ENCODE data around the gene ASGR1. TPM values are rescaled to one million over a fixed set of nuclear protein-coding genes. Genes with fewer than 3 reads are reported as not detected.
"Not testable (repeated sequence)": the region's sequence is repeated elsewhere in the genome, so short reads cannot be mapped to it uniquely, and the experiment has no call there.

ASGR1 gene
- total and polyA plus RNA-seq, 4 donors: 127 to 728 (median 471) TPM

GRCh38 chr17:7129311-7129710 lies 49.9 kb downstream of the ASGR1 start:
- H3K27ac ChIP-seq (ENCODE audit: low read depth in 1 of 2, low read length in 2 of 2): no peak overlapping the region
- H3K9ac ChIP-seq (ENCODE audit: low read depth in 1 of 2, low read length in 2 of 2): no peak overlapping the region
- peaks cover 0 to 3% (median 0%) of the 10 kb centered on the region in 4 donors for H3K36me3 ChIP-seq (ENCODE audit: control insufficient read depth in 4 of 4, insufficient read depth in 3 of 4, low read depth in 1 of 4, low read length in 3 of 4)
- no peak for DNase-seq (ENCODE audit: low spot score)
- no peaks in the 10 kb centered on the region for H3K27me3 ChIP-seq (ENCODE audit: control insufficient read depth in 4 of 4, insufficient read depth in 4 of 4, low read length in 3 of 4)
- H3K4me3 ChIP-seq (ENCODE audit: low read depth in 1 of 3, low read length in 3 of 3): no peak overlapping the region
- H3K9me3 ChIP-seq (ENCODE audit: control insufficient read depth in 4 of 4, low read length in 3 of 4): no peaks in the 10 kb centered on the region
- TF ChIP-seq, protein P1, sequence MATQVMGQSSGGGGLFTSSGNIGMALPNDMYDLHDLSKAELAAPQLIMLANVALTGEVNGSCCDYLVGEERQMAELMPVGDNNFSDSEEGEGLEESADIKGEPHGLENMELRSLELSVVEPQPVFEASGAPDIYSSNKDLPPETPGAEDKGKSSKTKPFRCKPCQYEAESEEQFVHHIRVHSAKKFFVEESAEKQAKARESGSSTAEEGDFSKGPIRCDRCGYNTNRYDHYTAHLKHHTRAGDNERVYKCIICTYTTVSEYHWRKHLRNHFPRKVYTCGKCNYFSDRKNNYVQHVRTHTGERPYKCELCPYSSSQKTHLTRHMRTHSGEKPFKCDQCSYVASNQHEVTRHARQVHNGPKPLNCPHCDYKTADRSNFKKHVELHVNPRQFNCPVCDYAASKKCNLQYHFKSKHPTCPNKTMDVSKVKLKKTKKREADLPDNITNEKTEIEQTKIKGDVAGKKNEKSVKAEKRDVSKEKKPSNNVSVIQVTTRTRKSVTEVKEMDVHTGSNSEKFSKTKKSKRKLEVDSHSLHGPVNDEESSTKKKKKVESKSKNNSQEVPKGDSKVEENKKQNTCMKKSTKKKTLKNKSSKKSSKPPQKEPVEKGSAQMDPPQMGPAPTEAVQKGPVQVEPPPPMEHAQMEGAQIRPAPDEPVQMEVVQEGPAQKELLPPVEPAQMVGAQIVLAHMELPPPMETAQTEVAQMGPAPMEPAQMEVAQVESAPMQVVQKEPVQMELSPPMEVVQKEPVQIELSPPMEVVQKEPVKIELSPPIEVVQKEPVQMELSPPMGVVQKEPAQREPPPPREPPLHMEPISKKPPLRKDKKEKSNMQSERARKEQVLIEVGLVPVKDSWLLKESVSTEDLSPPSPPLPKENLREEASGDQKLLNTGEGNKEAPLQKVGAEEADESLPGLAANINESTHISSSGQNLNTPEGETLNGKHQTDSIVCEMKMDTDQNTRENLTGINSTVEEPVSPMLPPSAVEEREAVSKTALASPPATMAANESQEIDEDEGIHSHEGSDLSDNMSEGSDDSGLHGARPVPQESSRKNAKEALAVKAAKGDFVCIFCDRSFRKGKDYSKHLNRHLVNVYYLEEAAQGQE (IDR thresholded peaks at IDR 0.05): no peak
- TF ChIP-seq SP1 (IDR thresholded peaks at IDR 0.05) (no peak), ATF3 (IDR thresholded peaks at IDR 0.05) (no peak)
- peaks cover 5 to 18% (median 15%) of the 10 kb centered on the region in 4 donors for H3K4me1 ChIP-seq (ENCODE audit: control insufficient read depth in 4 of 4, insufficient read depth in 4 of 4, low read length in 3 of 4)
- WGBS: 95% methylated on average over 8 of the region's 8 CpGs

DNA sequence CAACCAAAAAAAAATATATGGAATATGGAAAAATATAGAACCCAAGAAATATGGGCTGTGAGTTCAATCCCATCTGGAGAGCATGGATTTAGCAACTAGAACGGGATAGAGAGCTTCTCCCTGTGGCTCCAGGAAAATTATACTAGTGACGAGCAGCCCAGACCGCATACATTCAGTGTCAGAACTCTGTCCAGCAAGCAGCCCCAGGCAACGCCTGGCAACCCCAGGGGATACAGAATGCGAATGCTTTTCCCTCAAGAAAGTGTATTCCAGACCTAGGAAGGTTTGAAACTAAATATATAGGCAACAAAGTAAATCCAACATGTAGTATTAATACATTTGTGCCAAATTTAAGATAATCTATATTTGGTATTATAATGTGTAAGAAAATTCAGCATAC lies 51.0 kb downstream of the ASGR1 start:
- TF ChIP-seq NR2F2 (IDR thresholded peaks at IDR 0.05) (no peak), EGR1 (IDR thresholded peaks at IDR 0.05; ENCODE audit: low read depth in 2 of 2) (no peak), SP1 (IDR thresholded peaks at IDR 0.05) (no peak), TAF1 (conservative IDR thresholded peaks at IDR 0.05) (no peak), YY1 (IDR thresholded peaks at IDR 0.05) (no peak), FOXA1 (IDR thresholded peaks at IDR 0.05) (no peak), HNF4A (conservative IDR thresholded peaks at IDR 0.05) (no peak), RXRA (IDR thresholded peaks at IDR 0.05) (no peak), ZBTB33 (IDR thresholded peaks at IDR 0.05) (no peak), ATF3 (IDR thresholded peaks at IDR 0.05) (no peak), GABPA (IDR thresholded peaks at IDR 0.05 in 1 of 2, conservative IDR thresholded peaks at IDR 0.05 in 1 of 2) (no peak), RAD21 (IDR thresholded peaks at IDR 0.05) (no peak), CTCF (IDR thresholded peaks at IDR 0.05; ENCODE audit: low read depth, low read length, missing input control) (no peak), JUND (IDR thresholded peaks at IDR 0.05) (no peak)
- TF ChIP-seq, protein P2, sequence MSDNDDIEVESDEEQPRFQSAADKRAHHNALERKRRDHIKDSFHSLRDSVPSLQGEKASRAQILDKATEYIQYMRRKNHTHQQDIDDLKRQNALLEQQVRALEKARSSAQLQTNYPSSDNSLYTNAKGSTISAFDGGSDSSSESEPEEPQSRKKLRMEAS (IDR thresholded peaks at IDR 0.05): no peak
- TF ChIP-seq, protein P1 (IDR thresholded peaks at IDR 0.05): no peak
- H3K9me3 ChIP-seq (ENCODE audit: control insufficient read depth in 4 of 4, low read length in 3 of 4): no peaks in the 10 kb centered on the region
- H3K4me3 ChIP-seq (ENCODE audit: low read depth in 1 of 3, low read length in 3 of 3): no peak overlapping the region
- no peak overlapping the region for H3K27ac ChIP-seq (ENCODE audit: low read depth in 1 of 2, low read length in 2 of 2)
- peaks cover 0 to 3% (median 0%) of the 10 kb centered on the region in 4 donors for H3K36me3 ChIP-seq (ENCODE audit: control insufficient read depth in 4 of 4, insufficient read depth in 3 of 4, low read depth in 1 of 4, low read length in 3 of 4)
- no peaks in the 10 kb centered on the region for H3K27me3 ChIP-seq (ENCODE audit: control insufficient read depth in 4 of 4, insufficient read depth in 4 of 4, low read length in 3 of 4)
- H3K4me1 ChIP-seq (ENCODE audit: control insufficient read depth in 4 of 4, insufficient read depth in 4 of 4, low read length in 3 of 4): peaks cover 5 to 17% (median 15%) of the 10 kb centered on the region in 4 donors
- no peak overlapping the region for H3K9ac ChIP-seq (ENCODE audit: low read depth in 1 of 2, low read length in 2 of 2)
- no peak for DNase-seq (ENCODE audit: low spot score)
- 90% methylated on average over 5 of the region's 5 CpGs for WGBS

- H3K27me3 ChIP-seq (ENCODE audit: control insufficient read depth in 4 of 4, insufficient read depth in 4 of 4, low read length in 3 of 4); H3K4me3 ChIP-seq (ENCODE audit: low read depth in 1 of 3, low read length in 3 of 3); H3K9ac ChIP-seq (ENCODE audit: low read depth in 1 of 2, low read length in 2 of 2); H3K9me3 ChIP-seq (ENCODE audit: control insufficient read depth in 4 of 4, low read length in 3 of 4); H3K27ac ChIP-seq (ENCODE audit: low read depth in 1 of 2, low read length in 2 of 2); DNase-seq (ENCODE audit: low spot score); H3K36me3 ChIP-seq (ENCODE audit: control insufficient read depth in 4 of 4, insufficient read depth in 3 of 4, low read depth in 1 of 4, low read length in 3 of 4): not testable (repeated sequence)
- peaks cover under 1 to 15% (median 12%) of the 10 kb centered on the region in 4 donors for H3K4me1 ChIP-seq (ENCODE audit: control insufficient read depth in 4 of 4, insufficient read depth in 4 of 4, low read length in 3 of 4)
- WGBS: 96% methylated on average over 5 of the region's 5 CpGs
Measured at GRCh38 chr17:7127501-7127900, 51.7 kb downstream of the ASGR1 start.
